HG03520 (cell line): Measurements from ENCODE around the gene ADAMTS13.
"Not testable (repeated sequence)": the region's sequence is repeated elsewhere in the genome, so short reads cannot be mapped to it uniquely, and the experiment has no call there.

Experiments used
- ATAC-seq: cut with Tn5 transposase; IDR thresholded peaks from one replicate; pipeline ENCODE4 v1.9.1; 2021; ENCODE audit warnings: mild to moderate bottlenecking, moderate library complexity; ENCODE audit not compliant: unreplicated experiment

Gene ADAMTS13

GRCh38 chr9:133423216-133423615 lies 1.0 kb downstream of the ADAMTS13 start:
- no peak for ATAC-seq

- ATAC-seq = no peak
Measured at GRCh38 chr9:133424187-133424586, 2.0 kb downstream of the ADAMTS13 start.

GRCh38 chr9:133425049-133425632 lies 3.0 kb downstream of the ADAMTS13 start:
- ATAC-seq = no peak

- no peak for ATAC-seq
Measured at GRCh38 chr9:133426011-133426410, 3.8 kb downstream of the ADAMTS13 start.

- no peak for ATAC-seq
Measured at GRCh38 chr9:133427658-133428348, 5.6 kb downstream of the ADAMTS13 start.

- no peak for ATAC-seq
Measured at GRCh38 chr9:133428617-133429101, 6.5 kb downstream of the ADAMTS13 start.

- ATAC-seq = no peak
Measured at GRCh38 chr9:133429214-133429613, 7.0 kb downstream of the ADAMTS13 start.

GRCh38 chr9:133429641-133430161 lies 7.5 kb downstream of the ADAMTS13 start:
- ATAC-seq = no peak

GRCh38 chr9:133430244-133430643 lies 8.1 kb downstream of the ADAMTS13 start:
- no peak for ATAC-seq

GRCh38 chr9:133433351-133433843 lies 11.2 kb downstream of the ADAMTS13 start:
- no peak for ATAC-seq

GRCh38 chr9:133436681-133437080 lies 14.5 kb downstream of the ADAMTS13 start:
- no peak for ATAC-seq

GRCh38 chr9:133437753-133438531 lies 15.8 kb downstream of the ADAMTS13 start:
- ATAC-seq = no peak

GRCh38 chr9:133439337-133439736 lies 17.2 kb downstream of the ADAMTS13 start:
- no peak for ATAC-seq

GRCh38 chr9:133440874-133441273 lies 18.7 kb downstream of the ADAMTS13 start:
- no peak for ATAC-seq

- ATAC-seq = no peak
Measured at GRCh38 chr9:133441571-133441970, 19.4 kb downstream of the ADAMTS13 start.

- no peak for ATAC-seq
Measured at GRCh38 chr9:133443248-133443647, 21.1 kb downstream of the ADAMTS13 start.

- no peak for ATAC-seq
Measured at GRCh38 chr9:133443982-133444381, 21.8 kb downstream of the ADAMTS13 start.

GRCh38 chr9:133445293-133445969 lies 23.3 kb downstream of the ADAMTS13 start:
- ATAC-seq = no peak

GRCh38 chr9:133448487-133448972 lies 26.4 kb downstream of the ADAMTS13 start:
- ATAC-seq = no peak

- no peak for ATAC-seq
Measured at GRCh38 chr9:133449760-133450159, 27.6 kb downstream of the ADAMTS13 start.

- ATAC-seq = not testable (repeated sequence)
Measured at GRCh38 chr9:133451865-133452264, 29.7 kb downstream of the ADAMTS13 start.
